Measurements from ENCODE around the gene THRA.
A peak's percentile ranks its signal among the peaks of the same experiment; 100 is the strongest.

THRA gene

DNA sequence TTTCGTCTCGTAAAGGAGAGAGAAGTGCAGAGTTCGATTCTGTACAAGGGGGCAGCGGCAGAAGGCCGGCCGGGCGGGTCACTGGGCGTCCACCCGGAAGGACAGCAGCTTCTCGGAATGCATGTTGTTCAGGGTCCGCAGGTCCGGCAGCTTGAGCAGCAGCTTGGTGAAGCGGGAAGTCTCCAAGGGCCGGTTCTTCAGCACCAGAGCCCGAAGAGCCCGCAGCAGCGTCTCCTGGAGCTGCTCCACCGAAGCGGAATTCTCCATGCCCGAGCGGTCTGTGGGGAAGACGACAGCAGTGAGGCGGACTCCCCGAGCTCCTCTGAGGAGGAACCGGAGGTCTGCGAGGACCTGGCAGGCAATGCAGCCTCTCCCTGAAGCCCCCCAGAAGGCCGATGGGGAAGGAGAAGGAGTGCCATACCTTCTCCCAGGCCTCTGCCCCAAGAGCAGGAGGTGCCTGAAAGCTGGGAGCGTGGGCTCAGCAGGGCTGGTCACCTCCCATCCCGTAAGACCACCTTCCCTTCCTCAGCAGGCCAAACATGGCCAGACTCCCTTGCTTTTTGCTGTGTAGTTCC lies 30.3 kb downstream of the THRA start:
- TF ChIP-seq, protein P1, sequence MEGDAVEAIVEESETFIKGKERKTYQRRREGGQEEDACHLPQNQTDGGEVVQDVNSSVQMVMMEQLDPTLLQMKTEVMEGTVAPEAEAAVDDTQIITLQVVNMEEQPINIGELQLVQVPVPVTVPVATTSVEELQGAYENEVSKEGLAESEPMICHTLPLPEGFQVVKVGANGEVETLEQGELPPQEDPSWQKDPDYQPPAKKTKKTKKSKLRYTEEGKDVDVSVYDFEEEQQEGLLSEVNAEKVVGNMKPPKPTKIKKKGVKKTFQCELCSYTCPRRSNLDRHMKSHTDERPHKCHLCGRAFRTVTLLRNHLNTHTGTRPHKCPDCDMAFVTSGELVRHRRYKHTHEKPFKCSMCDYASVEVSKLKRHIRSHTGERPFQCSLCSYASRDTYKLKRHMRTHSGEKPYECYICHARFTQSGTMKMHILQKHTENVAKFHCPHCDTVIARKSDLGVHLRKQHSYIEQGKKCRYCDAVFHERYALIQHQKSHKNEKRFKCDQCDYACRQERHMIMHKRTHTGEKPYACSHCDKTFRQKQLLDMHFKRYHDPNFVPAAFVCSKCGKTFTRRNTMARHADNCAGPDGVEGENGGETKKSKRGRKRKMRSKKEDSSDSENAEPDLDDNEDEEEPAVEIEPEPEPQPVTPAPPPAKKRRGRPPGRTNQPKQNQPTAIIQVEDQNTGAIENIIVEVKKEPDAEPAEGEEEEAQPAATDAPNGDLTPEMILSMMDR (IDR thresholded peaks at IDR 0.05; ENCODE audit: low read depth, low read length) = no peak
- no peaks in the 10 kb centered on the region for H3K27me3 ChIP-seq (ENCODE audit: insufficient read depth, low read depth, severe bottlenecking)
- no peak for DNase-seq
- H3K9me3 ChIP-seq (ENCODE audit: severe bottlenecking) = no peaks in the 10 kb centered on the region
- no peak overlapping the region for H3K4me3 ChIP-seq (ENCODE audit: low read depth, low read length)
- peak overlapping the region; percentile 78 for H3K27ac ChIP-seq
- H3K36me3 ChIP-seq = peaks cover 53% of the 10 kb centered on the region

DNA sequence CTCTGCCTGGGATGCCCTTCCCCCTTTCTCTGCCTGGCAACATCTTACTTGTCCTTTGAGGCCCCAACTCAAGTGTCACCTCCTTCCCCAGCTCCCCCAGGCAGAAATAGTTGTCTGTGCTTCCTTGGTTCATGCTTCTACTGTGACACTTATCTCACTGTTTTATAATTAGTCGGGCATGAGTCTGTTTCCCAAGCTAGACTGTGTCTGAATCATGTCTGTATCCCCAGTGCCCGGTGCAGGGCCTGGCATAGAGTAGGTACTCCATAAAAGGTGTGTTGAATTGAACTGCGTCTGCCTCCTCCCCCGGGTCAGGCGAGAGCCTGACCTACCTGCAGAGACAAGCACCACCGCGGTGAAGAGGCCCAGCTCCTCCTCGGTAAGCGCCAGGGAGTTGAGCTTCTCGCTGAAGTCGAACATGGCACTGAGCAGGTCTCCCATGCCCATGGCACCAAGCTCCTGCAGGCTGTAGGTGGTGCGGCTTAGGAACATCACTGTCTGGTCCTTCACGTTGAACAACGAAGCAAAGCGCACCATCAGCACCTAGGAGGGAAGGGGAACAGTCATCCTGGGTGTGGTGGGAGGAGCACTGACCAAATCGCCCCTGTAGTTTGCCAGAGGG lies 30.9 kb downstream of the THRA start:
- Histone ChIP-seq H3K4me3 (ENCODE audit: low read depth, low read length) (no peak overlapping the region), H3K27me3 (ENCODE audit: insufficient read depth, low read depth, severe bottlenecking) (no peaks in the 10 kb centered on the region), H3K9me3 (ENCODE audit: severe bottlenecking) (no peaks in the 10 kb centered on the region), H3K27ac (peak overlapping the region; percentile 78), H3K36me3 (peaks cover 50% of the 10 kb centered on the region)
- DNase-seq = no peak
- TF ChIP-seq, protein P1 (IDR thresholded peaks at IDR 0.05; ENCODE audit: low read depth, low read length) = no peak

DNA sequence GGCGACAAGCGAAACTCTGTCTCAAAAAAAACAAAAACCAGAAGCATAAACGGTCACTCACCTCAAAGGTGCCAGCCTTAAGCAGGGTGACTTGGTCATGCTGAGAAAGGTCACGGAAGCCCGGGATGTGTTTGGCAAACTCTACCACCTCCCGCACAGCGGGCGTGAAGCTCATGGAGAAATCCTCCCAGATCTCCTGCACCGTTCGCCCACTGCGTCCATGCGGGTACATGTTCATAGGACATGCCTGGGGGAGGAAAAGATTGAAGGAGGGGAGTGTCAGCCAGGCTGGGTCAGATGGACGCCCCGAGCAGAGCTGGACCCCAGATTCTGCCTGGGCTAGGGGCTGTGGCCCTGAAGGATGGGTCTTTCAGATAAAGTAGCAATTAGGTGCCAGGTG lies 32.1 kb downstream of the THRA start:
- Histone ChIP-seq H3K27ac (peak overlapping the region; percentile 78; the same call in 1 of the 2 replicates), H3K36me3 (peaks cover 42% of the 10 kb centered on the region), H3K27me3 (ENCODE audit: insufficient read depth, low read depth, severe bottlenecking) (no peaks in the 10 kb centered on the region), H3K9me3 (ENCODE audit: severe bottlenecking) (no peaks in the 10 kb centered on the region), H3K4me3 (ENCODE audit: low read depth, low read length) (no peak overlapping the region)
- TF ChIP-seq, protein P1 (IDR thresholded peaks at IDR 0.05; ENCODE audit: low read depth, low read length) = no peak
- DNase-seq = no peak

DNA sequence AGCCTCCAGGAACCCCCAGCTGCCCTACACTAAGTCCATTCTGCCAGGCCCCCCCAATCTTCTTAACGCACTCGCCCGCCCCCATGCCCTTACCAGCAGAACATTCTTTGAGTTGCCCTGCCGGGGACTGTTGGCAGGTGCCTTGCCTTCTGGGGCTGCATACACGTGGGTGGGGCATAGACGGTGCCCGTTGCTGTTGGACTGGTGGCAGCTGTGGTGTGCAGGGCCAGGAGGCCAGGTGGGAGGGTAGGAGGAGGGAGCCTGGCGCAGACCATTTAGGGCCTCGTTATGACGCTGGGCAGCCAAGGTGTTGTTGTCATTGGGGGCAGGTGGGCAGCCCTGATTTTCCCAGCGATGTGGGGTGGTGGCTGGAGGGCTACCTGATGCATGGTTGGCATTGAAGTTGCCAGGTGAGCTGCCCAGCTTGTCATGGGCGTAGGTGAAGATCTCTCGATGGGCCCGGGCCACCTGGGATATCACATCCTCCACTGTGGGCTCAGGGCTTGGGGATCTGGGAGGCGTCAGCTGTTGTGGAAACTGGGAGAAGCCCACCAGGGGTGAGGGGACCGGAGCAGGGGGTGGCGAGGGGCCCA lies 32.7 kb downstream of the THRA start:
- H3K27ac ChIP-seq = no peak overlapping the region
- H3K4me3 ChIP-seq (ENCODE audit: low read depth, low read length) = no peak overlapping the region
- H3K36me3 ChIP-seq = peaks cover 42% of the 10 kb centered on the region
- DNase-seq = no peak
- no peaks in the 10 kb centered on the region for H3K9me3 ChIP-seq (ENCODE audit: severe bottlenecking)
- TF ChIP-seq, protein P1 (IDR thresholded peaks at IDR 0.05; ENCODE audit: low read depth, low read length) = no peak
- H3K27me3 ChIP-seq (ENCODE audit: insufficient read depth, low read depth, severe bottlenecking) = no peaks in the 10 kb centered on the region

DNA sequence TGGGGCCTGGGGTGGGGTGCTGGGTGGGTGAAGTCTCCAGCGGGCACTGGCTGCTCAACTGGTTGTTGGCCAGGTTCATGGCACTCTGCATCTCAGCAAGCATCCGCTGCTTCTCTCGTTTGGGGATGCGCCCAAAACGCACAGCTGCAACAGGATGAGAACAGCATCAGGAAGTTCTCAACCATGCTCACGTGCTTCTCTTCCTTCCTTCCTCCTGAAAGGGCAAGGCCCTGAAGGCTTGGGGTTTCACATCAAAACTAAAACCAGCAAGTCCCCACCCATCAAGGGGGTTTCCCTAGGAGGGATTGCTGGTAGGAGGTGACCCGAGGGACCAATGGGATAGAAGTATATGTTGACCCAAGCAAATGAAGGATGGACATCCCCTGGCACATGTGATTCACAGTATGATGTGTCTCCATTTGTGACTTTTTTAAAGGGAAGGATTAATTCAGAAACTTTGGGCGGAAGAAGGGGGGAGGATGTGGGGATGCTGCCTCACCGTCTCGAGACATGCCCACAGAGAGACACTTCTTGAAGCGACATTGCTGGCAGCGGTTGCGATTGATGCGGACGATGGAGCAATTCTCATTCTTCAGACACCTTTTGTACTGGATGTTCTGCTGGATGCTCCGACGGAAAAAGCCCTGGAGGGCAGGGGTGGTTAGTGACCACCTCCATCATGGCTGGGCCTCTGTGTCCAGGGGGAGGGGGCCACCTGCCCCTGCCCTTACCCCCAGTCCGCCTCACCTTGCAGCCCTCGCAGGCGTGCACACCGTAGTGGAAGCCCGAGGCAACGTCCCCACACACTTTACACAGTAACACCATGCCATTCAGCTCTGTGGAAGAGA lies 33.4 kb downstream of the THRA start:
- H3K27me3 ChIP-seq (ENCODE audit: insufficient read depth, low read depth, severe bottlenecking) = no peaks in the 10 kb centered on the region
- H3K27ac ChIP-seq = no peak overlapping the region

More for the DNA sequence above, 33.4 kb downstream of the THRA start:
- no peak for DNase-seq
- H3K9me3 ChIP-seq (ENCODE audit: severe bottlenecking) = no peaks in the 10 kb centered on the region
- no peak overlapping the region for H3K4me3 ChIP-seq (ENCODE audit: low read depth, low read length)
- TF ChIP-seq, protein P1 (IDR thresholded peaks at IDR 0.05; ENCODE audit: low read depth, low read length) = no peak
- peaks cover 42% of the 10 kb centered on the region for H3K36me3 ChIP-seq

Data from WERI-Rb-1 (cell line).